GM23338 (cell line): ENCODE data around the gene WDR35. TPM values are rescaled to one million over a fixed set of nuclear protein-coding genes. Genes with fewer than 3 reads are reported as not detected.

Experiments
- ATAC-seq: fragments of 200-7000 bp; cut with Tn5 transposase; 3 replicates; pipeline ENCODE4 v1.9.1; 2020
- DNase-seq: peaks from one replicate; pipeline ENCODE4 v3.0.0-alpha.2; 2015; ENCODE audit warnings: low spot score
- H2AFZ ChIP-seq: fragments of 200-600 bp; sonication (generic); 2 replicates; pipeline ENCODE4 v1.8.0; 2016; ENCODE audit warnings: antibody characterized with exemption, mild to moderate bottlenecking, moderate library complexity
- H3F3A ChIP-seq: fragments of 200-600 bp; sonication (generic); replicated peaks from 2 replicates; pipeline ENCODE4 v1.8.0; 2017; ENCODE audit warnings: antibody characterized with exemption, mixed run types, low read depth
- H3K27ac ChIP-seq: fragments of 200-600 bp; sonication (generic); 2 replicates; pipeline ENCODE4 v1.6.1; 2016; ENCODE audit warnings: low read depth
- H3K27me3 ChIP-seq: fragments of 200-600 bp; sonication (generic); 2 replicates; pipeline ENCODE4 v1.8.0; 2016; ENCODE audit warnings: mild to moderate bottlenecking, mixed run types, moderate library complexity; ENCODE audit not compliant: insufficient read depth
- H3K36me3 ChIP-seq: fragments of 200-600 bp; sonication (generic); 2 replicates; pipeline ENCODE4 v1.8.0; 2016; ENCODE audit warnings: mild to moderate bottlenecking; ENCODE audit not compliant: insufficient read depth
- H3K4me1 ChIP-seq: fragments of 200-600 bp; sonication (generic); 2 replicates; pipeline ENCODE4 v1.8.0; 2016; ENCODE audit warnings: mild to moderate bottlenecking, moderate library complexity; ENCODE audit not compliant: insufficient read depth
- H3K4me2 ChIP-seq: fragments of 200-600 bp; sonication (generic); 2 replicates; pipeline ENCODE4 v1.7.1; 2017; ENCODE audit warnings: mixed run types
- H3K4me3 ChIP-seq: fragments of 200-600 bp; sonication (generic); 2 replicates; pipeline ENCODE4 v1.6.1; 2016; ENCODE audit warnings: mixed run types
- H3K79me2 ChIP-seq: fragments of 200-600 bp; sonication (generic); replicated peaks from 2 replicates; pipeline ENCODE4 v1.8.0; 2017; ENCODE audit warnings: mild to moderate bottlenecking; ENCODE audit not compliant: insufficient read depth
- H3K9me2 ChIP-seq: fragments of 200-600 bp; sonication (generic); 2 replicates; pipeline ENCODE4 v1.8.0; 2017; ENCODE audit not compliant: insufficient read depth
- H4K20me1 ChIP-seq: fragments of 200-600 bp; sonication (generic); replicated peaks from 2 replicates; pipeline ENCODE4 v1.8.0; 2017; ENCODE audit warnings: mild to moderate bottlenecking; ENCODE audit not compliant: insufficient read depth
- H3K27ac Mint-ChIP-seq: 2 replicates; pipeline ENCODE4 v1.8.0; 2020; ENCODE audit warnings: inconsistent platforms, mild to moderate bottlenecking, moderate library complexity, mixed read lengths
- H3K27me3 Mint-ChIP-seq: 3 replicates; pipeline ENCODE4 v1.8.0; 2022; ENCODE audit warnings: low read depth, mild to moderate bottlenecking, moderate library complexity, mixed read lengths, inconsistent platforms; ENCODE audit not compliant: insufficient read depth, poor library complexity
- H3K36me3 Mint-ChIP-seq: 3 replicates; pipeline ENCODE4 v1.8.0; 2021; ENCODE audit warnings: low read depth, mild to moderate bottlenecking, inconsistent platforms, moderate library complexity, mixed read lengths
- H3K4me1 Mint-ChIP-seq: 3 replicates; pipeline ENCODE4 v1.8.0; 2020; ENCODE audit warnings: mild to moderate bottlenecking, inconsistent platforms, mixed read lengths
- H3K4me3 Mint-ChIP-seq: 3 replicates; pipeline ENCODE4 v1.8.0; 2021; ENCODE audit warnings: moderate library complexity, mild to moderate bottlenecking, inconsistent platforms, mixed read lengths
- H3K9me3 Mint-ChIP-seq: 3 replicates; pipeline ENCODE4 v1.8.0; 2020; ENCODE audit warnings: moderate library complexity, mild to moderate bottlenecking, inconsistent platforms, mixed read lengths
- CREB1 ChIP-seq: fragments of 250-450 bp; sonication (Bioruptor Pico); IDR thresholded peaks from 2 replicates; pipeline ENCODE4 v1.5.0; 2020; ENCODE audit warnings: low read depth, mild to moderate bottlenecking, moderate library complexity
- CTCF ChIP-seq, 2 experiments: fragments of 200-600 bp in 1 of 2; sonication (generic) in 1 of 2; conservative IDR thresholded peaks; 2 replicates each; pipeline versions ENCODE4 v1.5.1 to v1.6.1; 2016 to 2017; ENCODE audit warnings: antibody characterized with exemption in 2 of 2, low read depth in 2 of 2, mild to moderate bottlenecking in 2 of 2, moderate library complexity in 1 of 2
- ETS1 ChIP-seq: IDR thresholded peaks from 2 replicates; pipeline ENCODE4 v1.6.1; 2016; ENCODE audit warnings: antibody characterized with exemption
- EZH2 ChIP-seq: fragments of 200-600 bp; sonication (generic); IDR thresholded peaks from one replicate; pipeline ENCODE4 v1.8.0; 2017; ENCODE audit warnings: antibody characterized with exemption, mild to moderate bottlenecking, low read depth; ENCODE audit not compliant: unreplicated experiment
- EZH2phosphoT487 ChIP-seq: fragments of 200-600 bp; sonication (generic); IDR thresholded peaks from one replicate; pipeline ENCODE4 v1.8.1; 2018; ENCODE audit warnings: antibody characterized with exemption; ENCODE audit not compliant: unreplicated experiment
- JUNB ChIP-seq: IDR thresholded peaks from one replicate; pipeline ENCODE4 v1.6.1; 2016; ENCODE audit warnings: antibody characterized with exemption; ENCODE audit not compliant: unreplicated experiment
- NANOG ChIP-seq: IDR thresholded peaks from 2 replicates; pipeline ENCODE4 v1.6.1; 2016; ENCODE audit warnings: antibody characterized with exemption, borderline replicate concordance
- POLR2AphosphoS5 ChIP-seq: IDR thresholded peaks from 2 replicates; pipeline ENCODE4 v1.6.1; 2016; ENCODE audit warnings: antibody characterized with exemption, low read depth
- REST ChIP-seq: IDR thresholded peaks from one replicate; pipeline ENCODE4 v1.6.1; 2018; ENCODE audit warnings: antibody characterized with exemption; ENCODE audit not compliant: unreplicated experiment
- STAT1 ChIP-seq: IDR thresholded peaks from one replicate; pipeline ENCODE4 v1.6.1; 2016; ENCODE audit warnings: antibody characterized with exemption; ENCODE audit not compliant: unreplicated experiment
- ZNF114 ChIP-seq: fragments of 250-450 bp; sonication (Bioruptor Pico); IDR thresholded peaks from 2 replicates; pipeline ENCODE4 v1.5.0; 2020; ENCODE audit warnings: mild to moderate bottlenecking, moderate library complexity
- ZNF331 ChIP-seq: fragments of 250-450 bp; sonication (Bioruptor Pico); IDR thresholded peaks from 2 replicates; pipeline ENCODE4 v1.5.0; 2020; ENCODE audit warnings: low read depth, mild to moderate bottlenecking, moderate library complexity
- polyA plus RNA-seq: library from polyadenylated mRNA; unstranded; fragments of >200 nt; fragmentation: Nextera tagmentation; extraction: Ambion mirVana; gene quantifications from 2 replicates; pipeline ENCODE4 v1.2.1, GENCODE V29; 2016
- total RNA-seq: library from RNA; depleted of rRNA; stranded (reverse); fragments of >200 nt; shearing (Covaris generic); gene quantifications from 2 replicates; pipeline ENCODE4 v1.2.3, GENCODE V29; 2014

Gene WDR35
- total and polyA plus RNA-seq, 2 experiments from 2014 or later, result 5.3 to 20.0 TPM

GRCh38 chr2:20001361-20001863, 11.5 kb upstream of the WDR35 start:
- no peak for TF ChIP-seq ETS1
- no peak for TF ChIP-seq EZH2phosphoT487
- TF ChIP-seq STAT1, result no peak
- no peak for TF ChIP-seq NANOG
- no peak for TF ChIP-seq ZNF114 (CRISPR knock-in tag)
- TF ChIP-seq POLR2AphosphoS5, result no peak
- TF ChIP-seq CREB1 (CRISPR knock-in tag), result no peak
- TF ChIP-seq ZNF331 (CRISPR knock-in tag), result no peak
- TF ChIP-seq JUNB, result no peak
- TF ChIP-seq EZH2, result no peak
- Histone ChIP-seq H3K27me3 (no peaks in the 10 kb centered on the region), H3K4me1 (no peaks in the 10 kb centered on the region), H4K20me1 (no peaks in the 10 kb centered on the region; the same call in 1 of the 2 replicates), H3K27ac (no peak overlapping the region), H3K36me3 (no peaks in the 10 kb centered on the region), H3K4me3 (no peak overlapping the region), H3F3A (no peaks in the 10 kb centered on the region), H2AFZ (no peak overlapping the region), H3K79me2 (no peaks in the 10 kb centered on the region), H3K9me2 (no peaks in the 10 kb centered on the region), H3K4me2 (no peak overlapping the region)
- DNase-seq (no peak), ATAC-seq (no peak)
- H3K27me3 Mint-ChIP-seq, result peaks cover 2% of the 10 kb centered on the region
- no peaks in the 10 kb centered on the region for H3K36me3 Mint-ChIP-seq
- H3K4me3 Mint-ChIP-seq, result no peak overlapping the region
- no peaks in the 10 kb centered on the region for H3K4me1 Mint-ChIP-seq
- H3K9me3 Mint-ChIP-seq, result no peaks in the 10 kb centered on the region
- no peak overlapping the region for H3K27ac Mint-ChIP-seq

GRCh38 chr2:19993731-19994130, 3.8 kb upstream of the WDR35 start:
- ATAC-seq, result no peak
- no peaks in the 10 kb centered on the region; the same call in 1 of the 2 replicates for H4K20me1 ChIP-seq
- H3K4me1 Mint-ChIP-seq, result peaks cover 13% of the 10 kb centered on the region
- no peak for TF ChIP-seq REST
- no peak for TF ChIP-seq ETS1
- TF ChIP-seq CTCF (conservative IDR thresholded peaks at IDR 0.05; ENCODE audit: low read depth in 2 of 2), result no peak
- TF ChIP-seq STAT1, result no peak

More at GRCh38 chr2:19993731-19994130, 3.8 kb upstream of the WDR35 start:
- no peak overlapping the region for H3K27ac Mint-ChIP-seq
- H3K27me3 ChIP-seq, result no peaks in the 10 kb centered on the region
- peaks cover 8% of the 10 kb centered on the region; the same call in 1 of the 2 replicates for H3K4me1 ChIP-seq
- H3K36me3 Mint-ChIP-seq, result no peaks in the 10 kb centered on the region
- H3F3A ChIP-seq, result peaks cover 7% of the 10 kb centered on the region
- no peak overlapping the region for H3K4me3 Mint-ChIP-seq
- H3K9me3 Mint-ChIP-seq, result no peaks in the 10 kb centered on the region
- no peak overlapping the region for H3K27ac ChIP-seq
- H2AFZ ChIP-seq, result no peak overlapping the region
- H3K4me2 ChIP-seq, result no peak overlapping the region
- H3K79me2 ChIP-seq, result peaks cover 5% of the 10 kb centered on the region
- no peaks in the 10 kb centered on the region for H3K9me2 ChIP-seq
- no peaks in the 10 kb centered on the region for H3K36me3 ChIP-seq
- peaks cover 5% of the 10 kb centered on the region for H3K27me3 Mint-ChIP-seq
- no peak for DNase-seq
- H3K4me3 ChIP-seq, result no peak overlapping the region
